K562 (cell line): ENCODE measurements around the gene TRDMT1. TPM values are rescaled to one million over a fixed set of nuclear protein-coding genes. Genes with fewer than 3 reads are reported as not detected.

ENCODE experiments used
- AFF1 ChIP-seq, 2 experiments: fragments of 450-650 bp; IDR thresholded peaks; 2 replicates each; pipeline ENCODE4 v1.6.1; 2018; ENCODE audit warnings: mild to moderate bottlenecking in 2 of 2, low read depth in 1 of 2; ENCODE audit not compliant: partially characterized antibody in 2 of 2
- FOXK2 ChIP-seq, 2 experiments: fragments of 450-650 bp; IDR thresholded peaks in 1 of 2; conservative IDR thresholded peaks in 1 of 2; 2 replicates each; pipeline ENCODE4 v1.6.1; 2016; ENCODE audit warnings: low read depth in 2 of 2, mild to moderate bottlenecking in 1 of 2
- HBP1 ChIP-seq: fragments of 450-650 bp; formaldehyde crosslinking; IDR thresholded peaks from 2 replicates; pipeline ENCODE4 v1.4.0; 2022; ENCODE audit warnings: missing genetic modification characterization
- ID3 ChIP-seq, 2 experiments: fragments of 250-450 bp in 1 of 2; fragments of 450-650 bp in 1 of 2; sonication (Bioruptor Pico) in 1 of 2; IDR thresholded peaks; 2 replicates each; pipeline versions ENCODE4 v1.6.1 to v1.8.0; 2016 to 2021; ENCODE audit warnings: mild to moderate bottlenecking in 2 of 2, moderate library complexity in 2 of 2, missing compliant biosample characterization in 1 of 2, missing genetic modification characterization in 1 of 2
- JUND ChIP-seq, 2 experiments: IDR thresholded peaks; 2 replicates in 1 of 2; 3 replicates in 1 of 2; pipeline ENCODE4 v1.6.1; 2011; ENCODE audit warnings: borderline replicate concordance in 2 of 2, low read depth in 2 of 2, low read length in 2 of 2, improper control_type of control experiment in 1 of 2, missing biosample characterization in 1 of 2, missing genetic modification characterization in 1 of 2, missing genetic modification reagents in 1 of 2
- REST ChIP-seq, 2 experiments: fragments of 450-650 bp; formaldehyde crosslinking in 1 of 2; IDR thresholded peaks; 2 replicates each; pipeline versions ENCODE4 v1.4.0 to v1.6.1; 2014 to 2020; ENCODE audit warnings: mild to moderate bottlenecking in 2 of 2, borderline replicate concordance in 1 of 2, low read depth in 1 of 2
- ZBTB33 ChIP-seq: sonication (generic); formaldehyde crosslinking; IDR thresholded peaks from 2 replicates; pipeline ENCODE4 v1.8.1; 2023; ENCODE audit warnings: mild to moderate bottlenecking, missing genetic modification reagents
- ZNF311 ChIP-seq: fragments of 250-450 bp; sonication (Bioruptor Pico); IDR thresholded peaks from 2 replicates; pipeline ENCODE4 v1.4.0; 2020; ENCODE audit warnings: mild to moderate bottlenecking, moderate library complexity
- polyA plus RNA-seq, 8 experiments: library from polyadenylated mRNA; depleted of rRNA in 4 of 8; stranded (reverse) in 5 of 8; unstranded in 3 of 8; fragments of >200 nt; fragmentation: Nextera tagmentation in 2 of 8; fragmentation: Illumina TruSeq in 1 of 8; extraction: Ambion mirVana in 2 of 8; extraction: Trizol in 1 of 8; gene quantifications; 2 replicates each; pipeline versions ENCODE4 v1.2.1 to v1.2.3, GENCODE V29; 2011 to 2014; ENCODE audit warnings: inconsistent platforms in 1 of 8, missing spikeins in 1 of 8
- total RNA-seq, 7 experiments: library from RNA; depleted of rRNA in 6 of 7; stranded (reverse); fragments of >200 nt in 6 of 7; fragmentation: Illumina TruSeq in 2 of 7; extraction: Trizol in 2 of 7; gene quantifications; 2 replicates each; pipeline versions ENCODE4 v1.2.1 to v1.2.3, GENCODE V29; 2011 to 2021; ENCODE audit warnings: low replicate concordance in 1 of 7

Gene TRDMT1
- total and polyA plus RNA-seq, 9 of the 15 experiments (the other 6 are each of a cell fraction or from before 2014, with no cell fraction given), result 5.4 to 12.6 (median 9.3) TPM

GRCh38 chr10:17201794-17202116 is 283 bp upstream of the TRDMT1 start (continued):
- no peak for TF ChIP-seq HBP1 (CRISPR knock-in tag)
- TF ChIP-seq REST (IDR thresholded peaks at IDR 0.05; ENCODE audit: borderline replicate concordance), result 0 out of 2 replicates have a peak, but pooled peaks have one; percentile 2
- TF ChIP-seq REST (CRISPR knock-in tag; IDR thresholded peaks at IDR 0.05; ENCODE audit: low read depth), result no peak
- TF ChIP-seq AFF1 (IDR thresholded peaks at IDR 0.05; ENCODE audit: low read depth in 1 of 2, partially characterized antibody in 2 of 2), result peak in 1 of 2 experiments; percentile 5
- TF ChIP-seq ZBTB33 (CRISPR knock-in tag), result no peak
- 0 out of 4 replicates have a peak, but pooled peaks of 1 of the 2 experiments have one; percentile 12 for TF ChIP-seq FOXK2 (conservative IDR thresholded peaks at IDR 0.05 in 1 of 2, IDR thresholded peaks at IDR 0.05 in 1 of 2; ENCODE audit: low read depth in 2 of 2)
- TF ChIP-seq ZNF311 (CRISPR knock-in tag), result no peak
- TF ChIP-seq ID3 (CRISPR knock-in tag; IDR thresholded peaks at IDR 0.05), result no peak
- TF ChIP-seq ID3 (tag; IDR thresholded peaks at IDR 0.05), result 0 out of 2 replicates have a peak, but pooled peaks have one; percentile 6
- TF ChIP-seq JUND (IDR thresholded peaks at IDR 0.05; ENCODE audit: borderline replicate concordance, low read depth, low read length), result no peak
- 0 out of 3 replicates have a peak, but pooled peaks have one; percentile 4 for TF ChIP-seq JUND (tag; IDR thresholded peaks at IDR 0.05; ENCODE audit: borderline replicate concordance, low read depth, low read length)
